GM18508 (cell line): ENCODE measurements around the gene CR1L.
"Not testable (repeated sequence)": the region's sequence is repeated elsewhere in the genome, so short reads cannot be mapped to it uniquely, and the experiment has no call there.

Experiments used
- ATAC-seq: cut with Tn5 transposase; IDR thresholded peaks from one replicate; pipeline ENCODE4 v1.9.1; 2021; ENCODE audit warnings: moderate number of reproducible peaks; ENCODE audit not compliant: insufficient read depth, unreplicated experiment

The CR1L gene

DNA sequence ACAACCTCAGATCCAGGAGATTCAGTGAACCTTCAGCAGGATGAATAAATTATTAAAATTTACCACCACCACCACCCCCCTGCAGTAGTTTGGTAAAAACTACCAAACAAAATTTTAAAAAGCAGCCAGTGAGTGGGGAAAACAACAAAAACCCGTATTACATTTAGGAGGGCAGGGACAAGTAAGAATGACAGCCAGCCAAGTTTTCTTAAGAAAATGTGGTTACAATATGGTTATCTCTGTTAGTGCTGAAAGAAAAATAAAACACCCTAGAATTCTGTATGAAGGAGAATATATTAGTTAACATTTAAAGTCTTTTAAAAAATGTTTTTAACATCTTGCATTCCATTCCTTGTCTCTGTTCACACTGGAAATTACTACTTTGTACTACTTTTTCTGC lies 121.6 kb downstream of the CR1L start:
- ATAC-seq, result no peak

- not testable (repeated sequence) for ATAC-seq
Observed at GRCh38 chr1:207770514-207770913, 125.6 kb downstream of the CR1L start.
